HEK293 (cell line): ENCODE data around the gene SURF2.
A peak's percentile ranks its signal among the peaks of the same experiment; 100 is the strongest.

Experiments used
- EGR2 ChIP-seq: fragments of 450-650 bp; formaldehyde crosslinking; IDR thresholded peaks from 2 replicates; pipeline ENCODE4 v1.5.1; 2016; ENCODE audit warnings: low read depth, missing biosample characterization, missing genetic modification characterization
- KLF1 ChIP-seq: fragments of 450-650 bp; formaldehyde crosslinking; IDR thresholded peaks from 2 replicates; pipeline ENCODE4 v1.5.1; 2016; ENCODE audit warnings: missing biosample characterization, missing genetic modification characterization
- ZBTB8A ChIP-seq: fragments of 450-650 bp; formaldehyde crosslinking; IDR thresholded peaks from 2 replicates; pipeline ENCODE4 v1.5.1; 2016; ENCODE audit warnings: missing biosample characterization, missing genetic modification characterization
- ZNF146 ChIP-seq: fragments of 450-650 bp; formaldehyde crosslinking; IDR thresholded peaks from 2 replicates; pipeline ENCODE4 v1.5.1; 2016; ENCODE audit warnings: missing biosample characterization, missing genetic modification characterization
- ZNF654 ChIP-seq: fragments of 450-650 bp; formaldehyde crosslinking; IDR thresholded peaks from 2 replicates; pipeline ENCODE4 v1.5.1; 2016; ENCODE audit warnings: low read depth, missing biosample characterization, missing genetic modification characterization
- ZNF707 ChIP-seq: fragments of 450-650 bp; formaldehyde crosslinking; IDR thresholded peaks from 2 replicates; pipeline ENCODE4 v1.5.1; 2016; ENCODE audit warnings: missing biosample characterization, missing genetic modification characterization
- TF ChIP-seq, protein P1 (sequence below): fragments of 450-650 bp; formaldehyde crosslinking; IDR thresholded peaks from 2 replicates; pipeline ENCODE4 v1.5.1; 2016; ENCODE audit warnings: missing biosample characterization, missing genetic modification characterization
- TF ChIP-seq, protein P2 (sequence below): fragments of 450-650 bp; formaldehyde crosslinking; IDR thresholded peaks from 2 replicates; pipeline ENCODE4 v1.5.1; 2016; ENCODE audit warnings: missing biosample characterization, missing genetic modification characterization, low read depth

- TF ChIP-seq, protein P1, sequence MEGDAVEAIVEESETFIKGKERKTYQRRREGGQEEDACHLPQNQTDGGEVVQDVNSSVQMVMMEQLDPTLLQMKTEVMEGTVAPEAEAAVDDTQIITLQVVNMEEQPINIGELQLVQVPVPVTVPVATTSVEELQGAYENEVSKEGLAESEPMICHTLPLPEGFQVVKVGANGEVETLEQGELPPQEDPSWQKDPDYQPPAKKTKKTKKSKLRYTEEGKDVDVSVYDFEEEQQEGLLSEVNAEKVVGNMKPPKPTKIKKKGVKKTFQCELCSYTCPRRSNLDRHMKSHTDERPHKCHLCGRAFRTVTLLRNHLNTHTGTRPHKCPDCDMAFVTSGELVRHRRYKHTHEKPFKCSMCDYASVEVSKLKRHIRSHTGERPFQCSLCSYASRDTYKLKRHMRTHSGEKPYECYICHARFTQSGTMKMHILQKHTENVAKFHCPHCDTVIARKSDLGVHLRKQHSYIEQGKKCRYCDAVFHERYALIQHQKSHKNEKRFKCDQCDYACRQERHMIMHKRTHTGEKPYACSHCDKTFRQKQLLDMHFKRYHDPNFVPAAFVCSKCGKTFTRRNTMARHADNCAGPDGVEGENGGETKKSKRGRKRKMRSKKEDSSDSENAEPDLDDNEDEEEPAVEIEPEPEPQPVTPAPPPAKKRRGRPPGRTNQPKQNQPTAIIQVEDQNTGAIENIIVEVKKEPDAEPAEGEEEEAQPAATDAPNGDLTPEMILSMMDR, result peak; percentile 85
- TF ChIP-seq EGR2 (no peak), ZNF654 (tag by site-specific recombination) (0 out of 2 replicates have a peak, but pooled peaks have one; percentile 8), ZBTB8A (no peak), ZNF146 (tag by site-specific recombination) (no peak), ZNF707 (no peak), KLF1 (tag by site-specific recombination) (no peak)
- TF ChIP-seq, protein P2, sequence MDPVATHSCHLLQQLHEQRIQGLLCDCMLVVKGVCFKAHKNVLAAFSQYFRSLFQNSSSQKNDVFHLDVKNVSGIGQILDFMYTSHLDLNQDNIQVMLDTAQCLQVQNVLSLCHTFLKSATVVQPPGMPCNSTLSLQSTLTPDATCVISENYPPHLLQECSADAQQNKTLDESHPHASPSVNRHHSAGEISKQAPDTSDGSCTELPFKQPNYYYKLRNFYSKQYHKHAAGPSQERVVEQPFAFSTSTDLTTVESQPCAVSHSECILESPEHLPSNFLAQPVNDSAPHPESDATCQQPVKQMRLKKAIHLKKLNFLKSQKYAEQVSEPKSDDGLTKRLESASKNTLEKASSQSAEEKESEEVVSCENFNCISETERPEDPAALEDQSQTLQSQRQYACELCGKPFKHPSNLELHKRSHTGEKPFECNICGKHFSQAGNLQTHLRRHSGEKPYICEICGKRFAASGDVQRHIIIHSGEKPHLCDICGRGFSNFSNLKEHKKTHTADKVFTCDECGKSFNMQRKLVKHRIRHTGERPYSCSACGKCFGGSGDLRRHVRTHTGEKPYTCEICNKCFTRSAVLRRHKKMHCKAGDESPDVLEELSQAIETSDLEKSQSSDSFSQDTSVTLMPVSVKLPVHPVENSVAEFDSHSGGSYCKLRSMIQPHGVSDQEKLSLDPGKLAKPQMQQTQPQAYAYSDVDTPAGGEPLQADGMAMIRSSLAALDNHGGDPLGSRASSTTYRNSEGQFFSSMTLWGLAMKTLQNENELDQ (tag by site-specific recombination), result 0 out of 2 replicates have a peak, but pooled peaks have one; percentile 23
Observed at GRCh38 chr9:133351908-133352634, 4.3 kb upstream of the SURF2 start.
